SK-N-SH (cell line): ENCODE measurements around the gene KRTAP13-3. TPM values are rescaled to one million over a fixed set of nuclear protein-coding genes. Genes with fewer than 3 reads are reported as not detected.

Experiments
- CTCF ChIA-PET: fragments of 300-600, 350-600 bp; formaldehyde crosslinking; extraction: SDS; loops from one replicate; lab custom pipeline; 2021; lab: Yijun Ruan, JAX
- POLR2A ChIA-PET: fragments of 350-600 bp; sonication (Branson Sonifier 250); formaldehyde crosslinking; extraction: SDS; loops from one replicate; lab custom pipeline; 2020; ENCODE audit warnings: antibody characterized with exemption, inconsistent platforms; lab: Yijun Ruan, JAX
- DNase-seq: peaks from one replicate; pipeline ENCODE4 v3.0.0; 2012
- H2AFZ ChIP-seq: fragments of 200-600 bp; sonication (generic); 2 replicates; pipeline ENCODE4 v1.8.1; 2016; ENCODE audit warnings: antibody characterized with exemption, mild to moderate bottlenecking, low read depth
- H3F3A ChIP-seq: fragments of 200-600 bp; sonication (generic); replicated peaks from 2 replicates; pipeline ENCODE3; 2016; ENCODE audit warnings: antibody characterized with exemption, mild to moderate bottlenecking; ENCODE audit not compliant: insufficient read depth
- H3K27ac ChIP-seq, 2 experiments: fragments of 200-500 bp in 1 of 2; fragments of 200-600 bp in 1 of 2; sonication (Bioruptor generic) in 1 of 2; sonication (generic), shearing (Covaris generic) in 1 of 2; 2 replicates each; pipeline versions ENCODE4 v1.5.1 to v1.6.1; 2014 to 2016; ENCODE audit warnings: low read depth in 2 of 2, inconsistent platforms in 1 of 2, low read length in 1 of 2, mild to moderate bottlenecking in 1 of 2, mixed read lengths in 1 of 2
- H3K27me3 ChIP-seq: fragments of 200-600 bp; sonication (generic), shearing (Covaris generic); 2 replicates; pipeline ENCODE4 v1.6.1; 2016; ENCODE audit warnings: mixed run types; ENCODE audit not compliant: insufficient read depth
- H3K36me3 ChIP-seq, 2 experiments: fragments of 200-500 bp in 1 of 2; fragments of 200-600 bp in 1 of 2; sonication (Bioruptor generic) in 1 of 2; sonication (generic) in 1 of 2; replicated peaks in 1 of 2; 2 replicates each; pipeline versions ENCODE3 to v1.5.1; 2014 to 2016; ENCODE audit warnings: low read length in 1 of 2, mild to moderate bottlenecking in 1 of 2; ENCODE audit not compliant: insufficient read depth in 2 of 2, control insufficient read depth in 1 of 2
- H3K4me1 ChIP-seq, 2 experiments: fragments of 200-500 bp in 1 of 2; fragments of 200-600 bp in 1 of 2; sonication (Bioruptor generic) in 1 of 2; sonication (generic), shearing (Covaris generic) in 1 of 2; 2 replicates each; pipeline versions ENCODE4 v1.5.1 to v1.6.1; 2014 to 2016; ENCODE audit warnings: low read depth in 1 of 2, low read length in 1 of 2, mixed run types in 1 of 2; ENCODE audit not compliant: insufficient read depth in 2 of 2, control insufficient read depth in 1 of 2
- H3K4me2 ChIP-seq: fragments of 200-600 bp; sonication (generic), shearing (Covaris generic); 2 replicates; pipeline ENCODE4 v1.6.1; 2017; ENCODE audit warnings: mixed run types
- H3K4me3 ChIP-seq, 2 experiments: fragments of 200-500 bp in 1 of 2; fragments of 200-600 bp in 1 of 2; sonication (Bioruptor generic) in 1 of 2; sonication (generic), shearing (Covaris generic) in 1 of 2; 2 replicates each; pipeline versions ENCODE4 v1.5.1 to v1.8.1; 2014 to 2016; ENCODE audit warnings: low read depth in 2 of 2, inconsistent platforms in 1 of 2, low read length in 1 of 2, mild to moderate bottlenecking in 1 of 2, mixed read lengths in 1 of 2, moderate library complexity in 1 of 2
- H3K79me2 ChIP-seq: fragments of 200-600 bp; sonication (generic); 2 replicates; pipeline ENCODE4 v1.8.1; 2017; ENCODE audit warnings: mild to moderate bottlenecking; ENCODE audit not compliant: insufficient read depth
- H3K9ac ChIP-seq: fragments of 200-600 bp; sonication (generic); 2 replicates; pipeline ENCODE4 v1.6.1; 2017; ENCODE audit warnings: mixed run types
- H3K9me2 ChIP-seq: fragments of 200-600 bp; sonication (generic); 2 replicates; pipeline ENCODE4 v1.6.1; 2017; ENCODE audit warnings: mixed run types
- H3K9me3 ChIP-seq: fragments of 200-600 bp; sonication (generic); 2 replicates; pipeline ENCODE4 v1.6.1; 2017; ENCODE audit warnings: mixed run types, mild to moderate bottlenecking, moderate library complexity
- H4K20me1 ChIP-seq: fragments of 200-600 bp; sonication (generic); 2 replicates; pipeline ENCODE4 v1.6.1; 2017; ENCODE audit warnings: mild to moderate bottlenecking, mixed run types; ENCODE audit not compliant: insufficient read depth
- EP300 ChIP-seq, 2 experiments: IDR thresholded peaks; 2 replicates each; pipeline versions ENCODE4 v1.4.0 to v1.6.1; 2012; ENCODE audit warnings: borderline replicate concordance in 1 of 2, low read depth in 1 of 2, low read length in 1 of 2
- EZH2phosphoT487 ChIP-seq: fragments of 200-600 bp; sonication (generic); IDR thresholded peaks from 2 replicates; pipeline ENCODE4 v1.6.1; 2017; ENCODE audit warnings: low read depth, mixed run types, mild to moderate bottlenecking, antibody characterized with exemption, moderate library complexity, borderline replicate concordance
- FOSL2 ChIP-seq: IDR thresholded peaks from 2 replicates; pipeline ENCODE4 v1.4.0; 2012; ENCODE audit warnings: low read depth, mild to moderate bottlenecking, moderate library complexity, borderline replicate concordance
- FOXJ3 ChIP-seq: sonication (generic); formaldehyde crosslinking; IDR thresholded peaks from 2 replicates; pipeline ENCODE4 v1.5.1; 2020; ENCODE audit warnings: mild to moderate bottlenecking, missing genetic modification reagents
- FOXM1 ChIP-seq: IDR thresholded peaks from 2 replicates; pipeline ENCODE4 v1.4.0; 2012; ENCODE audit warnings: low read depth, mild to moderate bottlenecking
- GABPA ChIP-seq: IDR thresholded peaks from 2 replicates; pipeline ENCODE4 v1.4.0; 2012; ENCODE audit warnings: low read depth, mild to moderate bottlenecking
- NFIC ChIP-seq: IDR thresholded peaks from 2 replicates; pipeline ENCODE4 v1.4.0; 2012; ENCODE audit warnings: borderline replicate concordance
- RXRA ChIP-seq: IDR thresholded peaks from 2 replicates; pipeline ENCODE4 v1.4.0; 2012; ENCODE audit warnings: low read depth, mild to moderate bottlenecking, borderline replicate concordance
- TCF12 ChIP-seq: IDR thresholded peaks from 2 replicates; pipeline ENCODE4 v1.4.0; 2012
- YY1 ChIP-seq: IDR thresholded peaks from 2 replicates; pipeline ENCODE4 v1.4.0; 2012; ENCODE audit warnings: low read depth, mild to moderate bottlenecking
- WGBS: methylation state at CpG from one replicate; pipeline ENCODE4 v1.1.6; 2017; ENCODE audit warnings: low lambda C conversion rate; 5-methylcytosine and 5-hydroxymethylcytosine counted together
- polyA plus RNA-seq, 3 experiments: library from polyadenylated mRNA; depleted of rRNA; stranded (reverse); fragments of >200 nt; gene quantifications; 2 replicates each; pipeline ENCODE4 v1.2.3, GENCODE V29; 2012
- TF ChIP-seq, protein P1 (sequence below): IDR thresholded peaks from 2 replicates; pipeline ENCODE4 v1.4.0; 2012; ENCODE audit warnings: low read depth, borderline replicate concordance
- TF ChIP-seq, protein P2 (sequence below): IDR thresholded peaks from 2 replicates; pipeline ENCODE4; 2012
- TF ChIP-seq, protein P3 (sequence below): fragments of 150-350 bp; IDR thresholded peaks from 2 replicates; pipeline ENCODE4 v1.6.1; 2017; ENCODE audit warnings: antibody characterized with exemption, low read length, low read depth, borderline replicate concordance
- TF ChIP-seq, protein P4 (sequence below): IDR thresholded peaks from 2 replicates; pipeline ENCODE4 v1.4.0; 2012; ENCODE audit warnings: low read depth
- TF ChIP-seq, protein P5 (sequence below): IDR thresholded peaks from 2 replicates; pipeline ENCODE4 v1.6.1; 2012; ENCODE audit warnings: mild to moderate bottlenecking, low read depth, low read length, moderate library complexity

The KRTAP13-3 gene
- polyA plus RNA-seq, 1 of the 3 experiments (the other 2 are of a cell fraction) = not detected

DNA sequence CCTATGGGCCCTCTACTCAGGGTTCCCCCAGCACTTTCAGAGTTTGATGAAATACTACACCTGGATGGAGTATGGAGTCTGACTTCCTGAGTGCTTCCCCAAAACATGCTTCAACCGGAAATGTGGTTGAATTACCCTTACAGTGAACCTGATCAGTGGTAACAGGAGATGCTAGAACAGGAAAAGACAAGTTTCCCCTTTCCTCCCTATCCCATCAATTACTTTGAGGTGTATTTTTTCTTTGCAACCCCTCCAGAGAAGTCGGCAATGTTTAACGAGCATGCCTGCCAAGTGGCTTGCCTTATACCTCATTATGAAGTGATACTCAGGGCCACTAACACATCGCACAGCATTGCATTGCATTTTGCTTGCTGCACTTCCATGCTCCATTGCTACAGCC, 21.3 kb upstream of the KRTAP13-3 start:
- Histone ChIP-seq H3K79me2 (no peaks in the 10 kb centered on the region), H3K9me2 (no peaks in the 10 kb centered on the region), H3F3A (no peaks in the 10 kb centered on the region), H4K20me1 (no peaks in the 10 kb centered on the region), H3K4me1 (no peaks in the 10 kb centered on the region), H3K4me3 (no peak overlapping the region), H2AFZ (no peak overlapping the region)
- WGBS = under 1% methylated on average over 4 of the region's 4 CpGs
- TF ChIP-seq, protein P1, sequence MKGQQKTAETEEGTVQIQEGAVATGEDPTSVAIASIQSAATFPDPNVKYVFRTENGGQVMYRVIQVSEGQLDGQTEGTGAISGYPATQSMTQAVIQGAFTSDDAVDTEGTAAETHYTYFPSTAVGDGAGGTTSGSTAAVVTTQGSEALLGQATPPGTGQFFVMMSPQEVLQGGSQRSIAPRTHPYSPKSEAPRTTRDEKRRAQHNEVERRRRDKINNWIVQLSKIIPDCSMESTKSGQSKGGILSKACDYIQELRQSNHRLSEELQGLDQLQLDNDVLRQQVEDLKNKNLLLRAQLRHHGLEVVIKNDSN = no peak
- TF ChIP-seq, protein P2, sequence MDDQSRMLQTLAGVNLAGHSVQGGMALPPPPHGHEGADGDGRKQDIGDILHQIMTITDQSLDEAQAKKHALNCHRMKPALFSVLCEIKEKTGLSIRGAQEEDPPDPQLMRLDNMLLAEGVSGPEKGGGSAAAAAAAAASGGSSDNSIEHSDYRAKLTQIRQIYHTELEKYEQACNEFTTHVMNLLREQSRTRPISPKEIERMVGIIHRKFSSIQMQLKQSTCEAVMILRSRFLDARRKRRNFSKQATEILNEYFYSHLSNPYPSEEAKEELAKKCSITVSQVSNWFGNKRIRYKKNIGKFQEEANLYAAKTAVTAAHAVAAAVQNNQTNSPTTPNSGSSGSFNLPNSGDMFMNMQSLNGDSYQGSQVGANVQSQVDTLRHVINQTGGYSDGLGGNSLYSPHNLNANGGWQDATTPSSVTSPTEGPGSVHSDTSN = no peak
- TF ChIP-seq GABPA = no peak
- TF ChIP-seq, protein P3, sequence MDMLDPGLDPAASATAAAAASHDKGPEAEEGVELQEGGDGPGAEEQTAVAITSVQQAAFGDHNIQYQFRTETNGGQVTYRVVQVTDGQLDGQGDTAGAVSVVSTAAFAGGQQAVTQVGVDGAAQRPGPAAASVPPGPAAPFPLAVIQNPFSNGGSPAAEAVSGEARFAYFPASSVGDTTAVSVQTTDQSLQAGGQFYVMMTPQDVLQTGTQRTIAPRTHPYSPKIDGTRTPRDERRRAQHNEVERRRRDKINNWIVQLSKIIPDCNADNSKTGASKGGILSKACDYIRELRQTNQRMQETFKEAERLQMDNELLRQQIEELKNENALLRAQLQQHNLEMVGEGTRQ = no peak
- no peak for TF ChIP-seq FOSL2
- TF ChIP-seq NFIC = no peak
- TF ChIP-seq FOXM1 = no peak
- no peak for TF ChIP-seq RXRA
- no peak for TF ChIP-seq EZH2phosphoT487
- no peak for TF ChIP-seq TCF12
- TF ChIP-seq, protein P4, sequence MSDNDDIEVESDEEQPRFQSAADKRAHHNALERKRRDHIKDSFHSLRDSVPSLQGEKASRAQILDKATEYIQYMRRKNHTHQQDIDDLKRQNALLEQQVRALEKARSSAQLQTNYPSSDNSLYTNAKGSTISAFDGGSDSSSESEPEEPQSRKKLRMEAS = no peak
- TF ChIP-seq FOXJ3 (CRISPR knock-in tag) = no peak
- no peak for TF ChIP-seq EP300 (IDR thresholded peaks at IDR 0.05; ENCODE audit: borderline replicate concordance in 1 of 2, low read depth in 1 of 2, low read length in 1 of 2)
- TF ChIP-seq, protein P5, sequence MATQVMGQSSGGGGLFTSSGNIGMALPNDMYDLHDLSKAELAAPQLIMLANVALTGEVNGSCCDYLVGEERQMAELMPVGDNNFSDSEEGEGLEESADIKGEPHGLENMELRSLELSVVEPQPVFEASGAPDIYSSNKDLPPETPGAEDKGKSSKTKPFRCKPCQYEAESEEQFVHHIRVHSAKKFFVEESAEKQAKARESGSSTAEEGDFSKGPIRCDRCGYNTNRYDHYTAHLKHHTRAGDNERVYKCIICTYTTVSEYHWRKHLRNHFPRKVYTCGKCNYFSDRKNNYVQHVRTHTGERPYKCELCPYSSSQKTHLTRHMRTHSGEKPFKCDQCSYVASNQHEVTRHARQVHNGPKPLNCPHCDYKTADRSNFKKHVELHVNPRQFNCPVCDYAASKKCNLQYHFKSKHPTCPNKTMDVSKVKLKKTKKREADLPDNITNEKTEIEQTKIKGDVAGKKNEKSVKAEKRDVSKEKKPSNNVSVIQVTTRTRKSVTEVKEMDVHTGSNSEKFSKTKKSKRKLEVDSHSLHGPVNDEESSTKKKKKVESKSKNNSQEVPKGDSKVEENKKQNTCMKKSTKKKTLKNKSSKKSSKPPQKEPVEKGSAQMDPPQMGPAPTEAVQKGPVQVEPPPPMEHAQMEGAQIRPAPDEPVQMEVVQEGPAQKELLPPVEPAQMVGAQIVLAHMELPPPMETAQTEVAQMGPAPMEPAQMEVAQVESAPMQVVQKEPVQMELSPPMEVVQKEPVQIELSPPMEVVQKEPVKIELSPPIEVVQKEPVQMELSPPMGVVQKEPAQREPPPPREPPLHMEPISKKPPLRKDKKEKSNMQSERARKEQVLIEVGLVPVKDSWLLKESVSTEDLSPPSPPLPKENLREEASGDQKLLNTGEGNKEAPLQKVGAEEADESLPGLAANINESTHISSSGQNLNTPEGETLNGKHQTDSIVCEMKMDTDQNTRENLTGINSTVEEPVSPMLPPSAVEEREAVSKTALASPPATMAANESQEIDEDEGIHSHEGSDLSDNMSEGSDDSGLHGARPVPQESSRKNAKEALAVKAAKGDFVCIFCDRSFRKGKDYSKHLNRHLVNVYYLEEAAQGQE = no peak
- TF ChIP-seq YY1 = no peak
- TF ChIP-seq, all 33 proteins: peak for 0
- ChIA-PET CTCF (interaction anchor here (1.4 kb wide), 1 partner anchor 13 kb away, joined by 6 read pairs; no protein-coding TSS in a partner anchor), POLR2A (no interaction called here)
- no peak overlapping the region for H3K9ac ChIP-seq
- H3K27me3 ChIP-seq = no peaks in the 10 kb centered on the region
- H3K9me3 ChIP-seq = no peaks in the 10 kb centered on the region
- no peak overlapping the region for H3K27ac ChIP-seq
- H3K4me2 ChIP-seq = no peak overlapping the region
- H3K36me3 ChIP-seq = no peaks in the 10 kb centered on the region
- no peak for DNase-seq
